ENCODE data around the gene PURA.

DNA sequence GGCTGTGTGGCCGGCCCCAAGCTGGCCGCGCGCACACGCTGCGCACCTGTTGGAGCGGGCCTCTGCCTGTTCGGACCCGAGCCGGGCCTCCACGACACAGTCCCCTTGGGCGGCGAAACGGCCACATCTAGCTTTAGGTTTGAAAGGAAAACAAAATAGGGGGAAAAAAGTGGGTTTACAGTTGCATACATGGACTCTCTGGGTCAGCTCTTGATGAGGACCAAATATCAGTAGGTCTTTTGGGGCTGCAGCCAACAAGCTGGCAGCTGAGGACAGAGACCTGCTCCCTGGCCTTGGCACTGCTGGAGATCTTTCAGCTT lies 32.6 kb downstream of the PURA start:
- TF ChIP-seq, protein P1, sequence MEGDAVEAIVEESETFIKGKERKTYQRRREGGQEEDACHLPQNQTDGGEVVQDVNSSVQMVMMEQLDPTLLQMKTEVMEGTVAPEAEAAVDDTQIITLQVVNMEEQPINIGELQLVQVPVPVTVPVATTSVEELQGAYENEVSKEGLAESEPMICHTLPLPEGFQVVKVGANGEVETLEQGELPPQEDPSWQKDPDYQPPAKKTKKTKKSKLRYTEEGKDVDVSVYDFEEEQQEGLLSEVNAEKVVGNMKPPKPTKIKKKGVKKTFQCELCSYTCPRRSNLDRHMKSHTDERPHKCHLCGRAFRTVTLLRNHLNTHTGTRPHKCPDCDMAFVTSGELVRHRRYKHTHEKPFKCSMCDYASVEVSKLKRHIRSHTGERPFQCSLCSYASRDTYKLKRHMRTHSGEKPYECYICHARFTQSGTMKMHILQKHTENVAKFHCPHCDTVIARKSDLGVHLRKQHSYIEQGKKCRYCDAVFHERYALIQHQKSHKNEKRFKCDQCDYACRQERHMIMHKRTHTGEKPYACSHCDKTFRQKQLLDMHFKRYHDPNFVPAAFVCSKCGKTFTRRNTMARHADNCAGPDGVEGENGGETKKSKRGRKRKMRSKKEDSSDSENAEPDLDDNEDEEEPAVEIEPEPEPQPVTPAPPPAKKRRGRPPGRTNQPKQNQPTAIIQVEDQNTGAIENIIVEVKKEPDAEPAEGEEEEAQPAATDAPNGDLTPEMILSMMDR (IDR thresholded peaks at IDR 0.05; ENCODE audit: poor library complexity, severe bottlenecking) = no peak
- TF ChIP-seq EZH2 (IDR thresholded peaks at IDR 0.05; ENCODE audit: borderline replicate concordance, insufficient read depth, low read length, poor library complexity, severe bottlenecking) (no peak), POLR2AphosphoS5 (IDR thresholded peaks at IDR 0.05) (no peak), SMC3 (conservative IDR thresholded peaks at IDR 0.05; ENCODE audit: poor library complexity) (no peak), TAF1 (IDR thresholded peaks at IDR 0.05; ENCODE audit: low read depth) (no peak), REST (IDR thresholded peaks at IDR 0.05; ENCODE audit: borderline replicate concordance) (no peak), EP300 (conservative IDR thresholded peaks at IDR 0.05; ENCODE audit: poor library complexity, severe bottlenecking) (no peak)
